GM13976 (cell line): ENCODE data around the gene TLCD3A.

Source experiments
- DNase-seq: peaks from one replicate; pipeline ENCODE4 v3.0.0; 2012; ENCODE audit warnings: low spot score
- in situ Hi-C: fragments of 300-500 bp; cut with MboI; formaldehyde crosslinking; loops from one replicate; pipeline ENCODE4 v1.12.0; 2022; ENCODE audit warnings: low sequenced_read_pairs, mixed read lengths, inconsistent platforms; ENCODE audit not compliant: unreplicated experiment
- TF ChIP-seq, protein P1 (sequence below): IDR thresholded peaks from 2 replicates; pipeline ENCODE4 v1.5.1; 2012; ENCODE audit warnings: borderline replicate concordance, mild to moderate bottlenecking; ENCODE audit not compliant: insufficient read depth; ENCODE audit errors: extremely low read depth, missing control alignments, control extremely low read depth

The TLCD3A gene

DNA sequence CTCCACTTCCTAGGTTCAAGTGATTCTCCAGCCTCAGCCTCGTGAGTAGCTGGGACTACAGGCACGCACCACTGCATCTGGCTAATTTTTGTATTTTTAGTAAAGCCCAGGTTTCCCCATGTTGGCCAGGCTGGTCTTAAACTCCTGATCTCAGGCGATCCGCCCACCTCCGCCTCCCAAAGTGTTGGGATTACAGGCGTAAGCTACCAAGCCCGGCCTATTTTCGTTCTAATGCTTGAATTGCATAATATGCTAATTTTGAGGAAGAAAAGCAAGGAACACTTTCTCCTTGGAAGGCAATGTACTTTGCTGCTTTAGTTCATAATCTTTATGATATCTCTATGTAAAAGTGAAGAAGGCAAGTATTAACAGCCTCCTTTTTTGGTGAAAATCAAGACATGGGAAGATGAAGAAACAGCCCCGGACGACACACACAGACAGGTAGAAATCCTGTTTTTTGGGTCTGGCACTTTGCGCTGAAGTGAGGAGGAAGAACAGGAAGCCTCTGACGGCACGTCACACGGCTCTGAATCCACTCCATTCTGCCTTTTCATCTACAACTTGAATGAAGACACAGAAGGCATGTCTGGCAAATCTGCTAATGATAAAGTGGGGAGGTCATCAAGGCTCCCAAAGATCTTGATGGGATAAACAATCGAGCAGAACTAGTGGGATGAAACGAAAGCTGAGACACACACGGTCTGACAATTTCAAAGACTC is 42.7 kb upstream of the TLCD3A start:
- TF ChIP-seq, protein P1, sequence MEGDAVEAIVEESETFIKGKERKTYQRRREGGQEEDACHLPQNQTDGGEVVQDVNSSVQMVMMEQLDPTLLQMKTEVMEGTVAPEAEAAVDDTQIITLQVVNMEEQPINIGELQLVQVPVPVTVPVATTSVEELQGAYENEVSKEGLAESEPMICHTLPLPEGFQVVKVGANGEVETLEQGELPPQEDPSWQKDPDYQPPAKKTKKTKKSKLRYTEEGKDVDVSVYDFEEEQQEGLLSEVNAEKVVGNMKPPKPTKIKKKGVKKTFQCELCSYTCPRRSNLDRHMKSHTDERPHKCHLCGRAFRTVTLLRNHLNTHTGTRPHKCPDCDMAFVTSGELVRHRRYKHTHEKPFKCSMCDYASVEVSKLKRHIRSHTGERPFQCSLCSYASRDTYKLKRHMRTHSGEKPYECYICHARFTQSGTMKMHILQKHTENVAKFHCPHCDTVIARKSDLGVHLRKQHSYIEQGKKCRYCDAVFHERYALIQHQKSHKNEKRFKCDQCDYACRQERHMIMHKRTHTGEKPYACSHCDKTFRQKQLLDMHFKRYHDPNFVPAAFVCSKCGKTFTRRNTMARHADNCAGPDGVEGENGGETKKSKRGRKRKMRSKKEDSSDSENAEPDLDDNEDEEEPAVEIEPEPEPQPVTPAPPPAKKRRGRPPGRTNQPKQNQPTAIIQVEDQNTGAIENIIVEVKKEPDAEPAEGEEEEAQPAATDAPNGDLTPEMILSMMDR: no peak
- no peak for DNase-seq
- in situ Hi-C loops: no loop called here

DNA sequence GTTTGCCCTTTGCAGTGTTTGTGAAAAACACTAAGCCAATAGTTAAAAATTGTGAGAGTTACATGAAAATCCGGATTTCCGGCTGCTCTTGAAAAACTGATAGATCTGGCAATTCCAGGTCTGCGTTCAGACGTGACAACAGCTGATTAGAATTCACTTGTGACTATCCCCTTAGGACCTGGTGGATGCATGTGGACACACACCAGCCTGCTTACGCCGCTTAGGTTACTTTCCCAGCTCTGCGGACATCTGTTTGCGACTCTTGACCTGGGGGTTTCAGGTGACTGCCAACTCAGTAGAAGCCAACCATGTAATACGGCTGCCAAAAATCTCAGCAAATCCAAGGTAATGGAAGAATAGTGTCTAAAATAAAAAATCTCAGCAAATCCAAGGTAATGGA is 42.0 kb upstream of the TLCD3A start:
- no peak for DNase-seq
- in situ Hi-C loops: no loop called here
- TF ChIP-seq, protein P1: no peak

DNA sequence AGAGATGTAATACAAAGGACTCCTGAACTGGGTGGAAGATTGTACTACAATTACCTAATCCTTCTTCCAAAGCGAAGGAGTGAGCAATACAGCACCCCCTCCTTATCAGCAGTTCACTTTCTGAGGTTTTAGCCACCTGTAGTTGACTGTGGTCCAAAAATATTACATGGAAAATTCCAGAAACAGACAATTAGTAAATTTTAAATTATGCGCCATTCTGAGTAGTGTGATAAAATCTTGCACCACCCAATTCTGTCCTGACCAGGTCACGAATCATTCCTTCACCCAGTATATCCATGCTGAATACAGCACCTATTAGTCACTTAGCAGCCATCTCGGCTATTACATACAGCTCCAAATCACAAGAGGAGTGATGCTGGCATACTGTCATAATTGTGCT is 41.0 kb upstream of the TLCD3A start:
- in situ Hi-C loops: no loop called here
- DNase-seq: no peak
- TF ChIP-seq, protein P1: no peak

DNA sequence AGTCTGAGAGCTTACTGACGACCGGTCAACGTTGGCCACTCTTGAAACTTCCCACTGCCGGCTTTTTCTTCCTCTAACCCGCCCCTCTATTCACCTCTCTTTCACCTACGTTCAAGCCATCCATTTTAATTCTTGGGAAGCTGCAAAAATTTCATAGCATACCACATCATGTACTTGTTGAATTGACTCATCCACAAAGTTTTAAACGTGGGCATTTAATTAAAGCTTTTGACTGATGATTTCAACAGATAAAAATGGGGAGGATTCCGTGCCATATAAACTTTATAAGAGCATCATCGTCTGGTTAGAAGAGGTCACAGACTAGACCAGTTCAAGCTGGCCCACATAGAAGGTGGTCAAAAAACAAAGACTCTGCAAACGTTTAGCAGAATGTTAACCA is 40.3 kb upstream of the TLCD3A start:
- TF ChIP-seq, protein P1: no peak
- DNase-seq: no peak
- in situ Hi-C loops: no loop called here

DNA sequence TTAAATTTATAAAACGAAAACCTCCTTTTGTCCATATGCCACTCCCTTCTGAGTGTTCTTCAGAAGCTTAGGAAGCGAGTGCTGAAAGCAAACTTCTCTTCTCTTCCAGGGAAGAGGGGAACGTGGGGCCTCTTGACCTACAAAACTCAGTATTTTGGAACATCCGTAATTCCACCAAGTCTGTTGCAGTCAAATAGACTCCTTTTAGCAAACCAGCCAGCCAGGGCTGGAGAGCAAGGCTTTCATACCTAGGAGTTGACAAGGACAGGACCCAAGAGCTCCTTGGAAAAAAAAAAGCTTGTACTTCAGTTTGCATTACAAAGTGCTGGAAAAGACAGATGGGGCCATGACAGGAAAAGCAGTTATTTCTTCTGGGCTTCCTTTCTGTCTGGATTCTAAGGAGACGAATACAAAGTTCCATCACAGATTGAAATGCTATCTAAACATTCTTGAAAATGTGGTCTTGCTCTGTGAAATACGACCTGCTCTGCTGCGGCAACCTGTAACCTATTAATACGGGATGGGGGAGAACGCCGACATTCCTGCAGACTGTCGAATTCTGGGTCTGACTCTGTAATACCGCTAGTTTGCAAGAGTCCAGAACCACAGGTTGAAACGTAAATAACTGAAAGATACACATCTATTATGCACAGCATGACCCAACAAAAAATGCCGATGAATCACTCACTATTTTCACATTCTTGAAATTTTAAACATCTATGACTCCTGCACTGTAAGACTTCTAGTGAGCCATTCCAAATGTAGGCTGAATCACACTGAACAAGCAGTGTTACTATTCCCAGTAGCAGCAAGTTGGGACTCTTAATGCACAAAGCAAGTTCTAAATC is 38.4 kb upstream of the TLCD3A start:
- TF ChIP-seq, protein P1: no peak
- in situ Hi-C loops: no loop called here
- DNase-seq: no peak

DNA sequence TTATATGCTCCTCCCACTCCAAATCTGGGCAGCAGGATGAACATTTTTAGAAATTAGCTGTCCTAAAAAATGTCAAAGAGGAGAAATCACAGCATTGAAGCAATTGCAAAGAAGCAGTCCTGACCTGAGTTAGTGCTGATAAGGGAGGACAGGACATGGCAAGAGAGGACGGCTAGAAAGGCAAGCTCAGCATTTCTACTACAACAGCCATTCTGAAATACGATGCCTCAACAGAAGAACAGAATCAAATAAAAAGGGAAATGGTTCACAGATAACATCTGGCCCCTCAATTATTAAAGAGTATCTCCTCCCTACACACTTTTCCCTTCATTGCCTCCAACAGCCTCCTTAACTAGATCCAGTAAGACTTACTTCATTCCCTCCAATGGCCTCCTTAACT is 36.0 kb upstream of the TLCD3A start:
- in situ Hi-C loops: no loop called here
- no peak for DNase-seq

More for the DNA sequence above, 36.0 kb upstream of the TLCD3A start:
- TF ChIP-seq, protein P1: no peak
